ENCODE data around the gene CLTCL1. TPM values are rescaled to one million over a fixed set of nuclear protein-coding genes. Genes with fewer than 3 reads are reported as not detected.
"Not testable (repeated sequence)": the region's sequence is repeated elsewhere in the genome, so short reads cannot be mapped to it uniquely, and the experiment has no call there.

CLTCL1 gene
- total RNA-seq, 2 donors from 2014 or later = 12.1 to 26.2 TPM

DNA sequence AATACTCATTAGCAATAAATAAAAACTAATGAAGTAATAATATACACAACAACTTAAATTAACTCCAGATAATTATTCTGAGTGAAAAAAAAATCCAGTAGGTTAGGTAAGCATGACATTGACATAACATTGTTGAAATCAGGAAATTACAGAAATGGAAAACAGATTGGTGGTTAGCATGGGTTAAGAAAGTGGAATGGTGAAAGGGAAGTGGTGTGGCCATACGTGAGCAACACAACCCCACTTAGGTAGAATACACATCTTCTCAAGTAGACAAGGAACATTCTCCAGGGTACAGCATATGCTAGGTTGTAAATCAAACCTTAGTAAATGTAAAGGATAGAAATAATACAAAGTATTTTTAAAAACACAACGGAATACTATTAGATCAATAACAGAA, 30.2 kb upstream of the CLTCL1 start:
- intact Hi-C loops (cut with DNase I) = no loop called here
- no peak overlapping the region for H3K27ac ChIP-seq
- H3K9me3 ChIP-seq = no peaks in the 10 kb centered on the region
- WGBS = 83% methylated on average over 2 of the region's 2 CpGs
- no peaks in the 10 kb centered on the region for H3K4me1 ChIP-seq (replicated peaks)
- no peak for DNase-seq (ENCODE audit: low spot score)
- no peaks in the 10 kb centered on the region for H3K36me3 ChIP-seq
- H3K4me3 ChIP-seq = no peak overlapping the region
- H3K27me3 ChIP-seq (replicated peaks; ENCODE audit: insufficient read depth) = no peaks in the 10 kb centered on the region
- TF ChIP-seq POLR2AphosphoS5 (IDR thresholded peaks at IDR 0.05) (no peak), POLR2A (IDR thresholded peaks at IDR 0.05) (no peak), CTCF (IDR thresholded peaks at IDR 0.05) (no peak)

DNA sequence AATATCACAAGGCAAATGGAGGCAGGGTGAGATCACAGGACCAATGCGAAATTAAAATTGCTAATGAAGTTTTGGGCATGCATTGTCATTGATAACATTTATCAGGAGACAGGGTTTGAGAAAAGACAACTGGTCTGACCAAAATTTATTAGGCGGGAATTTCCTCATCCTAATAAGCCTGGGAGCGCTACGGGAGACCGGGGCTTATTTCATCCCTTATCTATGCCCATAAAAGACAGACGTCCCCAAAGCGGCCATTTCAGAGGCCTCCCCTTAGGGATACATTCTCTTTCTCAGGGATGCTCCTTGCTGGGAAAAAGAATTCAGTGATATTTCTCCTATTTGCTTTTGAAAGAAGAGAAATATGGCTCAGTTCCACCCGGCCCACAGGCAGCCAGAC, 28.6 kb upstream of the CLTCL1 start:
- WGBS = 84% methylated on average over 8 of the region's 8 CpGs
- intact Hi-C loops (cut with DNase I); H3K4me3 ChIP-seq; H3K4me1 ChIP-seq (replicated peaks); H3K9me3 ChIP-seq; H3K27ac ChIP-seq; H3K36me3 ChIP-seq; DNase-seq (ENCODE audit: low spot score); H3K27me3 ChIP-seq (replicated peaks; ENCODE audit: insufficient read depth): not testable (repeated sequence)

GRCh38 chr22:19319281-19319680, 27.8 kb upstream of the CLTCL1 start:
- Histone ChIP-seq H3K27ac (no peak overlapping the region), H3K4me3 (no peak overlapping the region), H3K9me3 (no peaks in the 10 kb centered on the region), H3K36me3 (no peaks in the 10 kb centered on the region), H3K4me1 (replicated peaks) (no peaks in the 10 kb centered on the region), H3K27me3 (replicated peaks; ENCODE audit: insufficient read depth) (no peaks in the 10 kb centered on the region)
- TF ChIP-seq POLR2AphosphoS5 (IDR thresholded peaks at IDR 0.05) (no peak), CTCF (IDR thresholded peaks at IDR 0.05) (no peak), POLR2A (IDR thresholded peaks at IDR 0.05) (no peak)
- DNase-seq (ENCODE audit: low spot score) = no peak
- intact Hi-C loops (cut with DNase I) = no loop called here

- H3K27ac ChIP-seq = no peak overlapping the region
- no peak overlapping the region for H3K4me3 ChIP-seq
- DNase-seq (ENCODE audit: low spot score) = no peak
- H3K4me1 ChIP-seq (replicated peaks) = no peaks in the 10 kb centered on the region
- H3K9me3 ChIP-seq = no peaks in the 10 kb centered on the region
- TF ChIP-seq CTCF (IDR thresholded peaks at IDR 0.05) (no peak), POLR2A (IDR thresholded peaks at IDR 0.05) (no peak), POLR2AphosphoS5 (IDR thresholded peaks at IDR 0.05) (no peak)
- H3K27me3 ChIP-seq (replicated peaks; ENCODE audit: insufficient read depth) = no peaks in the 10 kb centered on the region
- H3K36me3 ChIP-seq = no peaks in the 10 kb centered on the region
- intact Hi-C loops (cut with DNase I) = no loop called here
Observed at GRCh38 chr22:19317865-19318264, 26.3 kb upstream of the CLTCL1 start.

DNA sequence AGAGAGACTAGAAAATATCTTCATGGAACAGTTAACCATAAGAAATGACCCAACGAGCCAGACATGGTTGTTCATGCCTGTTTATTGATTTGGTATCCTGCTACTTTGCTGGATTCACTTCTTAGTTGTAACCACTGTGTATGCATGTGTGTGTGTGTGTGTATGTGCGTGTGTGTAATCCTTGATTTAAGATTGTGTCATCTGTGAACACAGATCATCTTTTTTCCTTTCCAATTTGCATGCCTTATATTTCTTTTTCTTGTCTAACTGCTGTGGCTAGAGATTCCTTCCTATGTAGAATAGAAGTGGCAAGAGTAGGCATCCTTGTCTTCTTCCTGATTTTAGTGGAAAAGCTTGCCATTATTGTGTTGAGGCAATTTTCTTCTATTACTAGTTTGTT, 16.4 kb upstream of the CLTCL1 start:
- no peaks in the 10 kb centered on the region for H3K36me3 ChIP-seq
- H3K4me3 ChIP-seq = no peak overlapping the region
- H3K9me3 ChIP-seq = no peaks in the 10 kb centered on the region
- WGBS = 70% methylated on average over 2 of the region's 2 CpGs
- no peak overlapping the region for H3K27ac ChIP-seq
- no peaks in the 10 kb centered on the region for H3K27me3 ChIP-seq (replicated peaks; ENCODE audit: insufficient read depth)
- no peaks in the 10 kb centered on the region for H3K4me1 ChIP-seq (replicated peaks)
- TF ChIP-seq POLR2AphosphoS5 (IDR thresholded peaks at IDR 0.05) (no peak), POLR2A (IDR thresholded peaks at IDR 0.05) (no peak)
- no peak for DNase-seq (ENCODE audit: low spot score)
- intact Hi-C loops (cut with DNase I) = no loop called here

- DNase-seq (ENCODE audit: low spot score); H3K9me3 ChIP-seq; H3K4me1 ChIP-seq (replicated peaks); intact Hi-C loops (cut with DNase I); H3K27ac ChIP-seq; H3K36me3 ChIP-seq; H3K4me3 ChIP-seq; H3K27me3 ChIP-seq (replicated peaks; ENCODE audit: insufficient read depth): not testable (repeated sequence)
- WGBS = 86% methylated on average over 6 of the region's 6 CpGs
Observed at GRCh38 chr22:19306535-19306934, 15.0 kb upstream of the CLTCL1 start.

Measured in prostate gland (tissue), 2 donors.